Skeletal muscle cell (primary cell): Measurements from ENCODE around the gene TTC7B.

Experiments
- DNase-seq: peaks from one replicate; pipeline ENCODE4 v3.0.0-alpha.2; 2010; ENCODE audit warnings: low read depth
- H3K4me3 ChIP-seq: 2 replicates; pipeline ENCODE4 v1.5.1; 2011; ENCODE audit warnings: low read depth, mild to moderate bottlenecking, control low read depth, low read length, moderate library complexity

Gene TTC7B

DNA sequence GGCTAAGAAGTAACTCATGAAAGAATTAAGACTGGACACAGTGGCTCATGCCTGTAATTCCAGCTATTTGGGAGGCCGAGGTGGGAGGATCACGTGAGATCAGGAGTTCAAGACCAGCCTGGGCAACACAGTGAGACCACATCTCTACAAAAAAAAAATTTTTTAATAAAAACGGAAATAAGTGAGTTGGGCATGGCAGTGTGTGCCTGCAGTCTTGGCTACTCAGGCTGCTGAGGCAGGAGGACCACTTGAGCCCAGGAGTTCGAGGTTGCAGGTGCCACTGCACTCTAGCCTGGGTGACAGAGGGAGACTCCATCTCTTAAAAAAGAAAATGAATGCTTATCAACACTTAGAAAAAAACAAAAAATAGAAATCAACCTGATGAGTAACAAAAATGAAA, 301.7 kb downstream of the TTC7B start:
- H3K4me3 ChIP-seq, result no peak overlapping the region
- no peak for DNase-seq

DNA sequence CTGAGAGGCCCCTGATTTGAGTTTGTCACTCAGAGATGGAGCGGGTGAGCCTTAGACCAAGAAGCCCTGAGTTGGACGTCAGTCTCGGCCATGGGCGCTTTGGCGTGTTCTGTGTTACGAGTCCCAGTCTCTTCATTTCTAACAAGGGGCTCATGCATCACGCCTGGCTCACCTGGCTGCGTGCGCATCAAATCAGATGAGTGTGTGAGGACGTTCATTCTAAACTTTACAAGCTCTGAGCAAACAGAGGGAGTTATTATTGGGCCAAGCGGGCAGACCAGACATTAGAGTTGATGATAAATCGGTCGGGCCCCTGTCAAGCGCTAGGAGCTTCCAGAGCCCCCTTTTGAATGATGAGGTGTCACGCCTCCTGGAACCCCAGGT, 302.2 kb downstream of the TTC7B start:
- no peak overlapping the region for H3K4me3 ChIP-seq
- DNase-seq, result no peak

DNA sequence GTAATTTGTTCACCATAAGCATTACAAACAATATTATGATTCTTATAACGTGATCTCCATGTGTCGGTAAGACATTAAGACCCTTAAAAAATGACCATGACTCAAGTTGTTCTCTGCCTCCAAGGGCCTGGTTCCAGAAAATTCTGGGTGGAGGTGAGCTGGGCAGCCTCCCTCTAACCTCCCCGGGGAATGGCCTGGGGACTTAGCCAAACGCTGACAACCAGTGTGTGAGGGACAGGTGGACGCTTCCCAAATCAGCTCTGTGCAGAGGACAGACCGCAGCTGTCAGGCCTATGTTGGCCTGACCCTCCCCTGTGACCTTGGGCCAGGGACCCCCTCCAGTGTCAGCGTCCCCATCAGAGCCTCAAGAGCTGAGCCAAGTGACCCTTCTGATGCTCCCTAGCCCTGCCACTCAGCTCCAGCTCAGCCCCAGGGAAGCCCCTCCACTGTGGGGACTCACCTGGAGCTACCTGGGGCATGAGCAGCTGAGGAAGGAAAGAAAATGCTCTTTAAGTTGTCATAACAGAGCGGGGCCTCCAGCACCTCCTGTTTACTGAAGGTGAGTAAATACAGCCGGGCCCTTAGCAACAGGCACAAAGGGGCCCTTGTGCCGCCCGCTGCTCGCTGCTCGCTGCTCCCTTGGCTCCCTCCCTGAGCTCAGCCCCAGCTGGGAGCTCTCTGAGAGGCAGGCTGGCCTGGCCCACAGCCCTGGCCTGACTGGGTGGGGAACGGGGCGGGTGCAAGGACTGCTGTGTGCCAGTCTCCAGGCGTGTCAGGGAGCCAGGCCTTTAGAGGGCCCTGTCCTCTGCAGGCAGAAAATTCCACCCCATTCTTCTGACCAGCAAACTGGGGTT, 302.8 kb downstream of the TTC7B start:
- DNase-seq, result no peak

DNA sequence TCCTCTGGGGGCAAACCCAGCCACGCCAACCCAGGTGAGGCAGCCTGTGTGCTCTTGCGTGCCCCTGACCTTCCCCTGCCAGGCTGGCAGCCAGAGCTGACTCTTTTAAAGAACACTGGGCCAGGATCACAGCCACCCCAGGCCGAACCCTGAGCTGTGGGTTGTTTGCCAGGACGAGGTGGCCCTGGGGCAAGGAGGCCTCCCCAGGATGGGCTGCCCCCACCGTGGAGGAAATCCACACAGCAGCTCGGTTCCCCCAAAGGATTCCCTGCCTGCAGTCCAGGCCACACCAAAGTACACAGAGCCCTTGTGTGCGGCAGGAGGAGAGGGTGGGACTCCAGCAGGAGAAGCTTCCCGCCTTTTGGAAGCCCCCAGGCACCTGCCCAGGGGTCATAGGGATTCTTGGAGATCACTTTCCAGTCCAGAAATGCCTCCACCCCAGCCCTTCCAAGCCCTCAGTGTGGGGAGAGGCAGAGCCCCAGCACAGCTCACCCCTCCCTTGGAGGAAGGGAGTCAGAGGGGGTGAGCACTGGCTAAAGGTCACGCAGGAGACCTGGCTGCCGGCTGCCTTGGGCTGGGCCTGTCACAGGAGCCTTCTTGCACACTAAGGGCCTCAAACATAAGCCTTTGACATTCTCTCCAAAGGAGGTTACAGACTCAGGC, 303.8 kb downstream of the TTC7B start:
- H3K4me3 ChIP-seq, result no peak overlapping the region
- no peak for DNase-seq

More for the DNA sequence above, 302.8 kb downstream of the TTC7B start:
- no peak overlapping the region for H3K4me3 ChIP-seq

DNA sequence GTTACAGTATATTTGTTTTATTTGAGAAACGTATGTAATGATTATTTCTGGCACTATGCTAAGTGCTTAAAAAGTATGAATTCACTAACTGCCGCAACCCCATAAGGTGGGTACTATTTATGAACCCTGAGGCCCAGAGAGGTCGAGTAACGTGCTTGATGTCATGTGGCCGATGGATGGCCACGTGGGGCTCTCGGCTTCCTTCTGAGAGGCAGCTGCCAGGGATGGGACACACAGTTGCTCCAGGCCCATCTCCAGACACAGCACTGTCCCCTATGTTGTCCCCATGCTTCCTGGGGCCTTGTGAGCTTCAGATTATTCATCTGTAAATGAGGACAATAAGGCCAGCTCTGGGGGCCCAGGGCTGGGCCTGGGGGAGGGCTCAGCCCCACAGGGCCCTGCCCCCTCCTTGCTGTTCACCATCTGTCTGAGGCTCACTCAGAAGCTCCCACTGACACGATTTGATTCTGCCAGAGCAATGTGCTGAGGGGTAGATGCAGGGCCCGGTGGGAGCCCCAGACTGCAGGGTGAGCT, 304.4 kb downstream of the TTC7B start:
- no peak for DNase-seq
- no peak overlapping the region for H3K4me3 ChIP-seq

DNA sequence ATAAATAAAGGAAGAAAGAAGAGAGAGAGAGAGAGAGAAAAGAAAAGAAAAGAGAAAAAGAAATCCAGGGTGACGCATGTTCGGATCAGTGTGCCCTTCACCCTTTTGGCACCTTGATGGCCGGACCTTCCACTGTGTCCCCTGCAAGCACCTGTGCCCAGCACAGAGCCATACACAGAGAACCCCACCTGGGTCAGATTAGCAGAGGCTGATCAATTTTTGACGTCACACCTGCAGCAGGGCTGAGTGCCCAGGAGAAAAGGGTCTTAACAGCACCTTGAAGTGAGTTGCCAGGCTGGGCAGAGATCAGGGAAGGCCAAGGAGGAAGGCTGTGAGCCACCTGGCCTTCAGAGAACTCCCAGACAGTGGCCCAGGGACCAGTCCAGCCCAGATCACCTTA, 305.0 kb downstream of the TTC7B start:
- DNase-seq, result no peak
- H3K4me3 ChIP-seq, result no peak overlapping the region

DNA sequence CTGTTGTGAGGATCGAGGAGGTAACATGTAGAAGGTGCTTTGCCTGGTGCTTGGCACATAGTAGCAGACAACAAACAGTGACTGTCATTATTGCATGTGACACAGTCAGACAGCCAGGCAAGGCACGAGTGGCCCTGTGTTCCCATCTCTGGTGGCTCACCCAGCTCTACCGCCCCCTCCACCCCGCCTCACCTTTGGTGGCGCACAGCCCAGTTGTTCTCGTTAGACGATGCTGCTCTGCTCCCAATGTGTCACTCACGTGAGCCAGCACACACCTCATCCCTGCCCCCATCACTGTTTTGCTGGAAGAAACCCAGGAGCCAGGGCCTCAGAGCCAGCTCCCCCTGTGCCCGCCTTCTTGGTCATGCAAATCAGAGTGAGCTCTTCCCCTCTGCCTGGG, 306.1 kb downstream of the TTC7B start:
- no peak for DNase-seq
- H3K4me3 ChIP-seq, result no peak overlapping the region

DNA sequence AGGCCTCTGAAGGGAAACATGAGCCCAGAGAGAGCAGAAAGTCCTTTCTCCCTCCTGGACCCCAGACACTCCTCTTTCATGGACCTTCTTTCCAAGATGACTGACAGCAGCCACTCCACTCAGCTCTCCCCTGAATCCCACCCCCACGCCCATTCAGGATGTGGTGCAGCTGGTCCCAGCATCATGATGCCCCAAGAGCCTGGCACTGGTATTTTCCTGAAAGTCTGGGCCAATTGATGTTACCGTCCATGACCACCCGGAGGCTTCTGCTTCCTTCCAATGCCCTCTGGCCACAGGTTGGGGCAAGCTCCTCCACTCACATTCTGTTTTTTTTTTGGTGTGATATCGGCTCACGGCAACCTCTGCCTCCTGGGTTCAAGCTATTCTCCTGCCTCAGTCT, 306.8 kb downstream of the TTC7B start:
- no peak overlapping the region for H3K4me3 ChIP-seq
- DNase-seq, result no peak

DNA sequence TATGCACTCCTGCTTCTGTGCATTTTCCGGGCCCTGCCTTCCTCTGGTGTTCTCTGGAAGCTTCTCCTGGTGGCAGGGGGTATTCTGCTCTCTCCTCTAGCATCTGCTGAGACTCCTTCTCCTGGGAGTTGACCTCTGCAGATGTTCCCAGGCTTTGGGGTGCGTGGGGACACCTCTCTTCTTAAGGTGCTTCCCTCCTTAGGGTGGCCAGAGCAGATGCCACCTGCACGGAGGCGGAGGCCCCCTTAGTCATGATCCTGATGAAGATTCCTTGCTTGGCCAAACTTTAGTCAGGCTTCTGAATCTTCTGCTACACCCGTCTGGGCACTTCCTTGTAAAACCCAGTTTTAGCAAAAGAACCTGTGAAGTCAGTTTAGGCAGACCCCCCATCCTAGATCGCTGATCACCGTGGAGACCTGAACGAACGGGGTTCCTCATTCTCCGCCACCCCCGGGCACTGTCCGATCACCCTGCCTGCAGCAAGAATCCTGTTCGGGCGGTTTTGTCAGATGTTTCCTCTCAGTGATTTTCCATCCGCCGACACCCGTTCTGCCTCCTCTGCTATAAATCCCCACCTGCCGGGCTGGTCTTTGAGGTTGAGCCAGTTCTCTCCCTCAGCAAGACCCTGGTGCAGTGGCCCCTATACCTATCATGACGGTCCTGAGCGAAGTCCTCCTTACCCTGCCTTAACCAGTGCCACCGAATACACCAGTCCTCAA, 307.5 kb downstream of the TTC7B start:
- no peak overlapping the region for H3K4me3 ChIP-seq
- DNase-seq, result no peak

DNA sequence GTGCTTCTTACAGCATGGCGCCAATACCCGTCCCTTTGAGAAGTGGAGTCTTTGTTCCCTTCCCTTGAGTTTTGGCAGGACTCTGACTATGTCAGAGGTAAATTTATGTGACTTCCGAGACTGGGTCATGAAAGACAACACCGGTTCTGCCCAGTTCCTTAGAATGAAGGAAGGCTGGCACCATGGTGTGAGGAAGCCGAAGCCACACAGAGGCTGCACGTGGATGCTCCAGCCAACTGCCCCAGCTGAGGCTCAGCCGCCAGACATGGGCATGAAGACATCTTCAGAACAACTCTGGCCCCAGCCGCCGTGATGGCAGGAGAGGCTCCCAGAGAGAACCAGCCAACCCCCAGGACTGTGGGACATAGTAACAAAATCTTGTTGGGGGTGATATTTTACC, 308.2 kb downstream of the TTC7B start:
- no peak overlapping the region for H3K4me3 ChIP-seq
- DNase-seq, result no peak

DNA sequence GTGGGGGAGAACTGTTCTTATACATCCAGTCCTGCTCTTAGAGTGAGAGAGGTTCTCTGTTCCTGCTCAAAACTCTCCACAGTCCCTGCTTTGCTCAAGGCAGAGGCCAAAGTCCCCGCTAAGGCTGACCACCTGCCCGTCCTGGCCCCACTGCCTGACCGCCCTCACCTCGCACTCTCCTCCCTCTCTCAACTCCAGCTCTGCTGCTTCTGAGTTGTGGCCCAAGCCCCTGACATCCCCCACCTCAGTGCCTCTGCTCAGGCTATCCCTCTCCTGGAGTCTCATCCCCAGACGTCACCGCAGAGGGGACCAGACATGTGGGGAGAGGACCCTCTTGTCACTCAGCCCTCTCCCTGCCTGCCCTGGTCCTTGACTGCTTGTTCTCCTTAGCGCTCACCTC, 308.8 kb downstream of the TTC7B start:
- DNase-seq, result no peak
- H3K4me3 ChIP-seq, result no peak overlapping the region

DNA sequence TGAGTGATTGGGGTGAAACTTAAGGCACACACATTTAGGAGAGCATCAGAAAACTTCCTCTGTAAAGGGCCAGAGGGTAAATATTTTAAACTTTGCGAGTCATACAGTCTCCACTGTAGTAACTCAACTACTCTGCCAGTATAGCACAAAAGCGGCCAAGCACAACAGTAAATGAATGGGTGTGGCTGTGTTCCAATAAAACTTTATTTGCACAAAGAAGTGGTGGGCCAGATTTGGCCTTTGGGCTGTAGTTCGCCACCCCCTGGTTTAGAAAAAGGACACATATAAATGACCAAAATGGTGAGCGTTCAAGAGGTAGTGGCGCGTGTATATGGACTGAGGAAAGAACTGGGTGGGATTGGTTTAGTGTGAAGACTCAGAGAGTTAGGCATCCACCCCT, 309.5 kb downstream of the TTC7B start:
- no peak overlapping the region for H3K4me3 ChIP-seq
- DNase-seq, result no peak

DNA sequence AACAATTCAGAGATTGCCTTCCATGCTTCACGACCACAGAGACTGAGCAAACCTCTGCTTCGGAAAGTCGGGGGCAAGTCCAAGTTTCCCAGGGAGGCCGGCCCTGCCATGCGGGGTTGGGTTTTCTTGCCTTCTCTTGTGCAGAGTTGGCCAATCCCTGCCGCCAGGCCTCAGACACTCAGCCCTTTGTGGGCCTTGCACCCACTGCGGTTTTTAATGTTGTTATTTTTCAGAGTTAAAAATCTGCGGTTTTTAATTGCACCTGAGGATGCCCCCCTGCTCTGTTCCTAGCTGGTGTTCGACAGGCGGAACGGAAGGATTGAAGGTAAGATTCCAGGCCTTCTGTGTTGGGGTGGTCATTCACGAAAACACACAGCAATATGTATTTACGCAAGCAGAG, 310.7 kb downstream of the TTC7B start:
- H3K4me3 ChIP-seq, result no peak overlapping the region
- DNase-seq, result no peak

DNA sequence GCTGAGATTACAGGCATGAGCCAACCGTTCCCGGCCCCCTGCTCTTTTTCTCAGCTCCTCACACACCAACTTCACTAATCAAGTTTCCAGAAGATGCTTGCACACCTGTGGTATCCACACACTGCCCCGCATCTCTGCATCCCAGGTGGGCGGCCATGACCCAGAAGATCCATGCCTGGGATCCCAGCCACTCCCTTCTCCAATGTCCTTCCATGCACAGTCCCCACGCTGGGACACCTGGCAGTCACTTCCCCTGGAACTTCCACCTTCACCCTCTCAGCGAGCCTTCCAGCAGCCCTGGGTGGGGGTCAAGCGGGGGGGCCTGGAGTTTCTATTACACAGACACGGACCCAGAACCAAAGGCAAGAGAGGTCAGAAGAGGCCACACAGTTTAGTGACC, 311.6 kb downstream of the TTC7B start:
- H3K4me3 ChIP-seq, result no peak overlapping the region
- no peak for DNase-seq

DNA sequence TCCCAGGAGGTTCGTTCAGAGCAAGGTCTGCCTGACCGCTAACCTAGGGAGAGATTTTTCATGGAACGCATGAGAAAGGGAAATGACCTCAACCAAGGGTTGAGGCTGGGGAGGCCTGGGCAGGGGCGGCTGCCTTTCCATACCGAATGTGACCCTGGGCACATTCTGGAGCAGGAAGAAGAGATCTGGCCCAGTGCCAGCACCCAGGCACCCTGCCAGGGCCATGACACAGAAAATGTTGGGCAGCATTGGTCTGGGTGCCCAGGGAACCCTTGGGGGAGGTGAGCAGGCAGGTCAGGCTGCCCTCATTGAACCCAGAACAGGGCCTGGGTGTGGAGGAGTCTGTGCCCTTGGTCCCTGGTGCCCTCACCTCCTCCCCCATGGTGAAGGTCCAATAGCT, 312.6 kb downstream of the TTC7B start:
- DNase-seq, result no peak
- H3K4me3 ChIP-seq, result no peak overlapping the region

DNA sequence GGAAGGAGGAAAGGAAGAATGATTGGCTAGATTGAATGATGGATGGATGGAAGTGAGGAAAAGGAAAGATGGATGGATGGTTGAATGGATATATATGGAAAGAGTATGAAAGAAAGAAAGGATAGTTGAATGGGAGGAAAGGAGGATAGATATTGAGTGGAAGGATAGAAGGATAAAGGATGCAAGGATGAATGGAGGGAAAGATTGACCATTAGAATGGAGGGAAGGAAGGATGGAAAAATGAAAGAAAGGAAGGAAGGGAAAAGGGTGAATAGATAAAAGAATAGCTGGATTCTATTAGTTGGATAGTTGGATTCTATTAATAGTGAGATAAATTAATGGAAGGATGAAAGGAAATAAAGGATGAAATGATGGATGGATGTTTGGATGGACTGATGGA, 313.5 kb downstream of the TTC7B start:
- H3K4me3 ChIP-seq, result no peak overlapping the region
- DNase-seq, result no peak

DNA sequence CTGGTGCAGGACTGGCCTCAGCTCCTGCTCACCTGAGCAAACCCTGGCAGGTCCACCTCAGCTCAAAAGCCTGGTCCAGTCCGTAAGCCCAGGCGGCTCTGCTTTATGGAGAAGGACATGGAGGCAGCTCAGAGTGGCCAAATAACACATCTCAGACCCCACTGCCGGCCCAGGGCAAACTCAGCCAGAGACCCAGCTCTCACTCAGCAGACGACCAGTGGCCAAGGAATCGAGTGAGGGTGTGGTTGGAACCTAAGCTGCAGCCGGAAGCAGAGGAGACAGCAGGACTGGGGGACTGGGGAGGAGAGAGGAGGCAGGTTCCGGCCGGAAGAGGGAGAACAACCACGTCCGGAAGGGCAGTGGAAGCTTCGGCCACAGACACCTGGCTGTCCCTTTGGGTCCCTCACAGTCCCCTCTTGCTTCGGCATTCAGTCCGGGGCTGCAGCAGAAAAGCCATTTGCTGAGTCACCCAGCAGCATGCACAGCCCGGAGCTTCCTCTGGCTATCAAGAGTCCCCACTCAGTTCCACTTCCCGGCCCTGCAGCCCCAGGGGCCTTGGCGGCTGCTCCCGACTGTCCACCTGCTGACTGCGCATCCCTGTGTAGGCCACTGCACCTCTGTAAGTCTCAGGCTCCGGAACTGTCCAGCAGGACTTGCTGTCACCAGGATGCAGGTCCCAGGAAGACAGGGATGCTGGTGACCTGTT, 315.4 kb downstream of the TTC7B start:
- no peak overlapping the region for H3K4me3 ChIP-seq
- no peak for DNase-seq

DNA sequence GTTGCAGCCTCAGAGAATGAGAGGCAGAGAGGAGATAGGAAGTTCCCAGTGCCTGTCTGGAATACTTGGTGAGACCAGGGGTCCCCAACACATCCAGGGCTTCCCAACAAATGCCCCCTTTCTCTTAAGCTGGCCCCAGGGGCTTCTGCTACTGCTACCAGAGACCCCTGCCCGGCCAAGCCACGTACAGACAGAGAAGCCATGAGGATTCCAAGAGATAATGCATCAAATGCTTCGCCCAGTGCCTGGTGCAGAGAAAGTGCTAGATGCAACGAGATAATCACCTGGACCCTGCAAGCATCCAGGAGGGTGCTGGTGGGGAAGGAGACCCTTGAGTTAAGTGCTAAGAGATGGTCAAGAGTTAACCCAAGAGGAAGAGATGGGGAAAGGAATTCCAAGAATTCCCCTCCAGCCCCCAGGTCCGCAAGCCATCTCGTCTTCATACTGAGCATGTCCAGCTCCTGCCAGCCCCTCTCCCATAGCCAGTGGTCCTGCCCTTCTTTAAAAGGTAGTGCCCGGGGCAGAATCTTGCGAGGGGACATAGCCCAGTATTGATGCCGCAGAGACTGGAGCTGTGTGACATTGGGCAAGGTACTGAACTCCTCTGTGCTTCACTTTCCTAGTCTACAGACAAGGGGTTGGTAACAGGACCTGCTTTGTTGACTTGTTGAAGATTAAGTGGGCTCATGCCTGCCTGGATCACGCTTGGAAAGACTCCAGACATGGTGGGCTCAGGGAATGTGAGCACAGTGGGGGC, 316.1 kb downstream of the TTC7B start:
- H3K4me3 ChIP-seq, result no peak overlapping the region
- no peak for DNase-seq

DNA sequence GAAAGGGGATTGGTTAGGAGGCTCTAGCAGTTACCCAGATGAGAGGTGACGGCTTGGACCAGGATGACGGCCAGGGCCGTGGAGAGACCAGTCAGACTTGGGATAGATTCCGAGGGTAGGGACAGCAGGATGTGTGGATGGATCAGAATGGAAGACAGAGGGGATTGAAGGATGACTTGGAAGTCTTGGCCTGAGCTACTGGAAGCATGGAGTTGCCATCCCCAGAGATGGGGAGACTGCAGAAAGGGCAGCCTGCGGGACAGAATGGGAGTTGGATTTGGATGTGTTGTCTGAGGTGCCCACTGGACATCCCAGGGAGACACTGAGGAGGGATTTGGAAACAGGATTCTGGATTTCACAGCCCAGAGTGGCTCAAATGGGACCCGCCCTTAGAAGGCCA, 317.1 kb downstream of the TTC7B start:
- no peak overlapping the region for H3K4me3 ChIP-seq
- no peak for DNase-seq
